ENCODE measurements around the gene SEMA6A. TPM values are rescaled to one million over a fixed set of nuclear protein-coding genes. Genes with fewer than 3 reads are reported as not detected.

SEMA6A gene
- total and polyA plus RNA-seq, 2 experiments from 2014 or later: 233 to 400 TPM

- Histone ChIP-seq H3K27me3 (ENCODE audit: insufficient read depth) (no peaks in the 10 kb centered on the region), H3K4me3 (no peak overlapping the region), H2AFZ (no peak overlapping the region), H3K27ac (ENCODE audit: low read depth) (no peak overlapping the region), H3K9me2 (ENCODE audit: insufficient read depth) (no peaks in the 10 kb centered on the region), H3F3A (replicated peaks; ENCODE audit: low read depth) (peaks cover 4% of the 10 kb centered on the region; the same call in 1 of the 2 replicates), H3K79me2 (replicated peaks; ENCODE audit: insufficient read depth) (peaks cover 15% of the 10 kb centered on the region), H4K20me1 (replicated peaks; ENCODE audit: insufficient read depth) (no peaks in the 10 kb centered on the region), H3K4me1 (ENCODE audit: insufficient read depth) (peaks cover 20% of the 10 kb centered on the region), H3K4me2 (no peak overlapping the region), H3K36me3 (ENCODE audit: insufficient read depth) (no peaks in the 10 kb centered on the region)
- no peaks in the 10 kb centered on the region; the same call in 2 of the 3 replicates for H3K9me3 Mint-ChIP-seq
- DNase-seq (ENCODE audit: low spot score) (no peak), ATAC-seq (no peak)
- no peak overlapping the region for H3K4me3 Mint-ChIP-seq
- H3K27ac Mint-ChIP-seq: no peak overlapping the region
- H3K27me3 Mint-ChIP-seq (ENCODE audit: insufficient read depth, low read depth, poor library complexity): peaks cover 14% of the 10 kb centered on the region
- H3K36me3 Mint-ChIP-seq (ENCODE audit: low read depth): peaks cover 6% of the 10 kb centered on the region; the same call in 1 of the 3 replicates
- H3K4me1 Mint-ChIP-seq: peaks cover 24% of the 10 kb centered on the region
- TF ChIP-seq EZH2 (IDR thresholded peaks at IDR 0.05; ENCODE audit: low read depth, unreplicated experiment) (no peak), ZNF331 (CRISPR knock-in tag; IDR thresholded peaks at IDR 0.05; ENCODE audit: low read depth) (no peak), REST (IDR thresholded peaks at IDR 0.05; ENCODE audit: unreplicated experiment) (no peak), JUNB (IDR thresholded peaks at IDR 0.05; ENCODE audit: unreplicated experiment) (no peak), EZH2phosphoT487 (IDR thresholded peaks at IDR 0.05; ENCODE audit: unreplicated experiment) (no peak), ZNF114 (CRISPR knock-in tag; IDR thresholded peaks at IDR 0.05) (no peak), ETS1 (IDR thresholded peaks at IDR 0.05) (no peak), NANOG (IDR thresholded peaks at IDR 0.05; ENCODE audit: borderline replicate concordance) (no peak), ZNF462 (CRISPR knock-in tag; IDR thresholded peaks at IDR 0.05) (no peak), CTCF (conservative IDR thresholded peaks at IDR 0.05; ENCODE audit: low read depth in 2 of 2) (no peak), CREB1 (CRISPR knock-in tag; IDR thresholded peaks at IDR 0.05; ENCODE audit: low read depth) (no peak), POLR2AphosphoS5 (IDR thresholded peaks at IDR 0.05; ENCODE audit: low read depth) (no peak), STAT1 (IDR thresholded peaks at IDR 0.05; ENCODE audit: unreplicated experiment) (no peak)
These were observed 4.5 kb upstream of the SEMA6A start for GRCh38 chr5:116579144-116579543.

Measured in GM23338 (cell line).